H1 (cell line): Measurements from ENCODE around the gene HAUS2. TPM values are rescaled to one million over a fixed set of nuclear protein-coding genes. Genes with fewer than 3 reads are reported as not detected.
A peak's percentile ranks its signal among the peaks of the same experiment; 100 is the strongest.

Source experiments
- CTCF ChIA-PET: fragments of 300-600 bp; sonication (Branson Sonifier 250); formaldehyde crosslinking; loops from one replicate; lab custom pipeline; 2021; ENCODE audit not compliant: partially characterized antibody; lab: Charles Lee
- POLR2A ChIA-PET: fragments of 300-600 bp; sonication (Branson Sonifier 250); formaldehyde crosslinking; loops from one replicate; lab custom pipeline; 2021; ENCODE audit warnings: inconsistent platforms; ENCODE audit not compliant: partially characterized antibody; lab: Charles Lee
- DNase-seq, 2 experiments: peaks; one replicate each; pipeline versions ENCODE4 v3.0.0 to v3.0.0-alpha.2; 2010 to 2022; ENCODE audit warnings: low spot score in 2 of 2, low read depth in 1 of 2, mixed read lengths in 1 of 2
- FAIRE-seq: peaks from 2 replicates; lab custom pipeline; 2011; peaks lifted over from hg19 to GRCh38; lab: Jason Lieb, UNC
- H2AFZ ChIP-seq: 2 replicates; pipeline ENCODE4 v1.8.1; 2012; ENCODE audit warnings: low read length, inconsistent platforms
- H2AK5ac ChIP-seq: 2 replicates; pipeline ENCODE4 v1.6.1; 2013; ENCODE audit warnings: low read depth, low read length
- H2BK120ac ChIP-seq: replicated peaks from 2 replicates; pipeline ENCODE3; 2013; ENCODE audit warnings: low read depth, low read length, inconsistent platforms
- H2BK12ac ChIP-seq: 2 replicates; pipeline ENCODE4 v1.6.1; 2013; ENCODE audit warnings: low read depth, low read length
- H2BK15ac ChIP-seq: 2 replicates; pipeline ENCODE4 v1.6.1; 2013; ENCODE audit warnings: low read length
- H2BK20ac ChIP-seq: 2 replicates; pipeline ENCODE4 v1.6.1; 2013; ENCODE audit warnings: low read length
- H2BK5ac ChIP-seq: 2 replicates; pipeline ENCODE4 v1.6.1; 2013; ENCODE audit warnings: low read depth, low read length
- H3K14ac ChIP-seq: 2 replicates; pipeline ENCODE4 v1.6.1; 2013; ENCODE audit warnings: inconsistent platforms; ENCODE audit not compliant: insufficient read length
- H3K18ac ChIP-seq: 2 replicates; pipeline ENCODE4 v1.6.1; 2013; ENCODE audit warnings: low read length; ENCODE audit errors: extremely low read depth
- H3K23ac ChIP-seq: 2 replicates; pipeline ENCODE4 v1.6.1; 2013; ENCODE audit warnings: inconsistent platforms; ENCODE audit not compliant: insufficient read length
- H3K23me2 ChIP-seq: 2 replicates; pipeline ENCODE4 v1.6.1; 2013; ENCODE audit warnings: low read depth, low read length
- H3K27ac ChIP-seq: 2 replicates; pipeline ENCODE4 v1.6.1; 2011; ENCODE audit warnings: low read depth, low read length, inconsistent platforms
- H3K27me3 ChIP-seq, 4 experiments: replicated peaks in 1 of 4; 1 replicate in 1 of 4; 2 replicates in 3 of 4; pipeline versions ENCODE4 v1.6.1 to v1.8.1; 2011 to 2013; ENCODE audit warnings: low read length in 3 of 4, mild to moderate bottlenecking in 3 of 4, inconsistent platforms in 2 of 4, mixed read lengths in 2 of 4, moderate library complexity in 1 of 4; ENCODE audit not compliant: control insufficient read depth in 3 of 4, insufficient read depth in 3 of 4; ENCODE audit errors: extremely low read depth in 1 of 4
- H3K36me3 ChIP-seq, 4 experiments: 2 replicates each; pipeline versions ENCODE4 v1.6.1 to v1.8.1; 2011 to 2013; ENCODE audit warnings: mild to moderate bottlenecking in 4 of 4, low read length in 3 of 4, moderate library complexity in 2 of 4, control low read depth in 1 of 4, inconsistent platforms in 1 of 4; ENCODE audit not compliant: insufficient read depth in 4 of 4, control insufficient read depth in 2 of 4
- H3K4ac ChIP-seq: replicated peaks from 2 replicates; pipeline ENCODE3; 2013; ENCODE audit warnings: low read length, low read depth, mixed read lengths, inconsistent platforms; ENCODE audit not compliant: insufficient read length
- H3K4me1 ChIP-seq, 4 experiments: replicated peaks in 1 of 4; 1 replicate in 1 of 4; 2 replicates in 3 of 4; pipeline versions ENCODE4 v1.6.1 to v1.8.1; 2011 to 2013; ENCODE audit warnings: low read length in 3 of 4, inconsistent platforms in 2 of 4, mixed read lengths in 1 of 4; ENCODE audit not compliant: insufficient read depth in 4 of 4, control insufficient read depth in 3 of 4
- H3K4me2 ChIP-seq, 2 experiments: 2 replicates each; pipeline versions ENCODE4 v1.6.1 to v1.8.1; 2011 to 2013; ENCODE audit warnings: low read depth in 2 of 2, low read length in 2 of 2, control low read depth in 1 of 2, inconsistent platforms in 1 of 2, mild to moderate bottlenecking in 1 of 2; ENCODE audit not compliant: insufficient read depth in 1 of 2
- H3K4me3 ChIP-seq, 4 experiments: fragments of 200-600, 300-600 bp in 1 of 4; sonication (generic), shearing (Covaris generic), sonication (Bioruptor Twin) in 1 of 4; 2 replicates each; pipeline versions ENCODE4 v1.5.1 to v1.8.1; 2011 to 2016; ENCODE audit warnings: low read length in 4 of 4, low read depth in 3 of 4, control low read depth in 2 of 4, inconsistent platforms in 2 of 4, mild to moderate bottlenecking in 2 of 4, mixed read lengths in 1 of 4, moderate library complexity in 1 of 4; ENCODE audit not compliant: insufficient read depth in 2 of 4; ENCODE audit errors: extremely low read depth in 1 of 4
- H3K56ac ChIP-seq: replicated peaks from 2 replicates; pipeline ENCODE3; 2013; ENCODE audit warnings: low read depth, mild to moderate bottlenecking, mixed read lengths, low read length, inconsistent platforms; ENCODE audit not compliant: insufficient read length
- H3K79me1 ChIP-seq: 2 replicates; pipeline ENCODE4 v1.6.1; 2013; ENCODE audit warnings: low read depth, low read length, control low read depth
- H3K79me2 ChIP-seq, 2 experiments: 2 replicates each; pipeline versions ENCODE4 v1.6.1 to v1.8.1; 2012 to 2013; ENCODE audit warnings: low read length in 2 of 2, mild to moderate bottlenecking in 2 of 2, inconsistent platforms in 1 of 2; ENCODE audit not compliant: insufficient read depth in 2 of 2, control insufficient read depth in 1 of 2
- H3K9ac ChIP-seq, 4 experiments: replicated peaks in 1 of 4; 1 replicate in 1 of 4; 2 replicates in 3 of 4; pipeline versions ENCODE4 v1.6.1 to v1.8.1; 2011 to 2013; ENCODE audit warnings: low read depth in 3 of 4, low read length in 3 of 4, control low read depth in 2 of 4, mild to moderate bottlenecking in 2 of 4, moderate library complexity in 2 of 4, inconsistent platforms in 1 of 4; ENCODE audit errors: extremely low read depth in 1 of 4
- H3K9me3 ChIP-seq, 2 experiments: 2 replicates each; pipeline versions ENCODE4 v1.6.1 to v1.8.1; 2012 to 2013; ENCODE audit warnings: mild to moderate bottlenecking in 2 of 2, moderate library complexity in 2 of 2, control low read depth in 1 of 2, inconsistent platforms in 1 of 2, low read depth in 1 of 2, low read length in 1 of 2, mixed read lengths in 1 of 2; ENCODE audit not compliant: insufficient read depth in 2 of 2
- H4K20me1 ChIP-seq, 2 experiments: replicated peaks in 1 of 2; 2 replicates each; pipeline versions ENCODE3 to v1.8.1; 2011 to 2013; ENCODE audit warnings: inconsistent platforms in 2 of 2, low read length in 2 of 2, mild to moderate bottlenecking in 1 of 2; ENCODE audit not compliant: insufficient read depth in 2 of 2, control insufficient read depth in 1 of 2
- H4K5ac ChIP-seq: 2 replicates; pipeline ENCODE4 v1.6.1; 2013; ENCODE audit warnings: low read length, low read depth, mixed read lengths, inconsistent platforms; ENCODE audit not compliant: insufficient read length
- H4K8ac ChIP-seq: 2 replicates; pipeline ENCODE4 v1.8.0; 2013; ENCODE audit warnings: mild to moderate bottlenecking, moderate library complexity, low read length, inconsistent platforms; ENCODE audit not compliant: insufficient read depth; ENCODE audit errors: extremely low read depth
- H4K91ac ChIP-seq: replicated peaks from 2 replicates; pipeline ENCODE3; 2013; ENCODE audit warnings: low read length, mixed read lengths, inconsistent platforms; ENCODE audit not compliant: insufficient read length
- CBX8 ChIP-seq: fragments of 300-800, 300-1000 bp; sonication (generic); IDR thresholded peaks from 2 replicates; pipeline ENCODE4 v1.7.1; 2016; ENCODE audit warnings: low read depth, low read length, borderline replicate concordance
- CREB1 ChIP-seq: IDR thresholded peaks from 2 replicates; pipeline ENCODE4 v1.6.1; 2012; ENCODE audit warnings: inconsistent platforms
- GTF2F1 ChIP-seq: IDR thresholded peaks from 2 replicates; pipeline ENCODE4 v1.6.1; 2012; ENCODE audit warnings: low read depth, low read length, improper control_type of control experiment, borderline replicate concordance
- PHF8 ChIP-seq: fragments of 200-600 bp; sonication (generic); conservative IDR thresholded peaks from 2 replicates; pipeline ENCODE4 v1.7.1; 2012; ENCODE audit warnings: low read depth, mild to moderate bottlenecking, inconsistent platforms, low read length, moderate library complexity
- POLR2AphosphoS5 ChIP-seq: IDR thresholded peaks from 2 replicates; pipeline ENCODE4 v1.6.1; 2011; ENCODE audit warnings: low read depth, low read length
- SIRT6 ChIP-seq: IDR thresholded peaks from one replicate; pipeline ENCODE4 v1.7.1; 2012; ENCODE audit warnings: low read length, inconsistent platforms
- SP4 ChIP-seq: IDR thresholded peaks from 2 replicates; pipeline ENCODE4 v1.6.1; 2012; ENCODE audit warnings: low read length, inconsistent platforms
- TBP ChIP-seq: IDR thresholded peaks from 2 replicates; pipeline ENCODE4 v1.6.1; 2011; ENCODE audit warnings: low read depth, low read length, improper control_type of control experiment
- TEAD4 ChIP-seq: IDR thresholded peaks from 2 replicates; pipeline ENCODE4 v1.6.1; 2012; ENCODE audit warnings: low read depth, low read length, inconsistent platforms, mixed read lengths
- USF2 ChIP-seq: IDR thresholded peaks from 2 replicates; pipeline ENCODE4 v1.6.1; 2011; ENCODE audit warnings: low read length, improper control_type of control experiment
- YY1 ChIP-seq: IDR thresholded peaks from 2 replicates; pipeline ENCODE4 v1.6.1; 2011; ENCODE audit warnings: low read depth, mild to moderate bottlenecking, low read length
- WGBS, 2 experiments: shearing (Covaris generic) in 1 of 2; methylation state at CpG; one replicate each; pipeline versions ENCODE4 v1.1.6 to v1.1.7; 2013 to 2015; ENCODE audit warnings: low lambda C conversion rate in 2 of 2, mixed read lengths in 2 of 2, inconsistent platforms in 1 of 2, low coverage in 1 of 2, missing lambda C conversion rate in 1 of 2; ENCODE audit not compliant: insufficient replicate concordance in 2 of 2, insufficient coverage in 1 of 2, insufficient read length in 1 of 2; ENCODE audit errors: extremely low coverage in 1 of 2, missing lambda C conversion rate in 1 of 2; 5-methylcytosine and 5-hydroxymethylcytosine counted together
- polyA plus RNA-seq, 7 experiments: library from polyadenylated mRNA; depleted of rRNA in 3 of 7; stranded (reverse) in 5 of 7; unstranded in 2 of 7; fragments of >200 nt in 5 of 7; fragments of 200-250 nt in 2 of 7; gene quantifications; 1 replicate in 5 of 7; 2 replicates in 1 of 7; 4 replicates in 1 of 7; pipeline versions ENCODE4 v1.2.1 to v1.2.3, GENCODE V29; 2011 to 2013; ENCODE audit warnings: missing spikeins in 2 of 7, mixed read lengths in 2 of 7
- total RNA-seq: library from RNA; stranded (reverse); fragmentation: NEBNext Ultra II Directional; extraction: Animal tissue kit (Norgen Biotek cat#: 25700); gene quantifications from 2 replicates; pipeline ENCODE4 v1.2.1, GENCODE V29; 2021
- TF ChIP-seq, protein P1 (sequence below): IDR thresholded peaks from 2 replicates; pipeline ENCODE4 v1.6.1; 2012; ENCODE audit warnings: inconsistent platforms

The HAUS2 gene
- total and polyA plus RNA-seq, 2 of the 8 experiments (the other 6 are each of a cell fraction or from before 2014, with no cell fraction given) = 12.1 to 33.5 TPM

GRCh38 chr15:42581272-42581730 lies 32.7 kb downstream of the HAUS2 start:
- H3K14ac ChIP-seq = no peak overlapping the region
- no peak overlapping the region; the same call in 1 of the 2 replicates for H3K27ac ChIP-seq
- H4K8ac ChIP-seq = peak overlapping the region; percentile 97; the same call in 1 of the 2 replicates
- peaks cover 1 to 6% (median 5%) of the 10 kb centered on the region in 4 experiments for H3K27me3 ChIP-seq
- peak overlapping the region; percentile 78 to 91 for H3K4me2 ChIP-seq
- H2BK120ac ChIP-seq = no peak overlapping the region
- H3K4me1 ChIP-seq = peaks cover 10 to 19% (median 15%) of the 10 kb centered on the region in 4 experiments; a peak in 6 of 7 replicates
- no peak overlapping the region for H3K56ac ChIP-seq
- H2BK15ac ChIP-seq = no peak overlapping the region
- no peak overlapping the region; the same call in 1 of the 2 replicates for H2BK5ac ChIP-seq
- no peaks in the 10 kb centered on the region; a peak in 1 of 8 replicates for H3K36me3 ChIP-seq
- H3K23ac ChIP-seq = no peak overlapping the region
- 5% methylated on average over 37 of the region's 37 CpGs; no CpG with 5 or more reads in 1 of the 2 experiments for WGBS, 2 experiments
- H3K4me3 ChIP-seq = peak overlapping the region; percentile 54 to 63 (median 55)
- no peaks in the 10 kb centered on the region for H4K20me1 ChIP-seq
- H3K9ac ChIP-seq = peak overlapping the region in 3 of 4 experiments; percentile 56 to 79 (median 67); a peak in 6 of 7 replicates
- H3K4ac ChIP-seq = no peak overlapping the region
- FAIRE-seq = no peak
- peak overlapping the region; percentile 71; the same call in 1 of the 2 replicates for H2BK12ac ChIP-seq
- H2BK20ac ChIP-seq = no peak overlapping the region
- no peaks in the 10 kb centered on the region for H3K9me3 ChIP-seq
- 0 out of 2 replicates have a peak, but pooled peaks cover 4% of the 10 kb centered on the region for H3K79me1 ChIP-seq
- H2AK5ac ChIP-seq = no peak overlapping the region; the same call in 1 of the 2 replicates
- peak; percentile 57 to 84 for DNase-seq
- H4K5ac ChIP-seq = no peak overlapping the region
- H4K91ac ChIP-seq = no peak overlapping the region
- H3K23me2 ChIP-seq = peaks cover 2% of the 10 kb centered on the region; the same call in 1 of the 2 replicates
- no peaks in the 10 kb centered on the region; a peak in 1 of 4 replicates for H3K79me2 ChIP-seq
- ChIA-PET CTCF (interaction anchor here (4.1 kb wide), 1 partner anchor 11 kb away, joined by 28 read pairs; no protein-coding TSS in a partner anchor), POLR2A (interaction anchor here (0.7 to 3.4 kb wide), 3 partner anchors 10 to 68 kb away, joined by 3 to 13 read pairs (median 3); no protein-coding TSS in a partner anchor)
- peak overlapping the region; percentile 59; the same call in 1 of the 2 replicates for H2AFZ ChIP-seq
- H3K18ac ChIP-seq = peak overlapping the region; percentile 93; the same call in 1 of the 2 replicates
- TF ChIP-seq POLR2AphosphoS5 (peak; percentile 75), USF2 (no peak), SIRT6 (no peak), TEAD4 (no peak), CBX8 (no peak), TBP (peak; percentile 52; the same call in 1 of the 2 replicates), SP4 (no peak), YY1 (no peak; the same call in 1 of the 2 replicates), PHF8 (0 out of 2 replicates have a peak, but pooled peaks have one; percentile 39), GTF2F1 (no peak), CREB1 (no peak)
- TF ChIP-seq, protein P1, sequence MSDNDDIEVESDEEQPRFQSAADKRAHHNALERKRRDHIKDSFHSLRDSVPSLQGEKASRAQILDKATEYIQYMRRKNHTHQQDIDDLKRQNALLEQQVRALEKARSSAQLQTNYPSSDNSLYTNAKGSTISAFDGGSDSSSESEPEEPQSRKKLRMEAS = peak; percentile 67
